Progenitor cell of endocrine pancreas (in vitro differentiated cells): ENCODE data around the gene POLR3H. TPM values are rescaled to one million over a fixed set of nuclear protein-coding genes. Genes with fewer than 3 reads are reported as not detected.

ENCODE experiments used
- DNase-seq: peaks from one replicate; pipeline ENCODE4 v3.0.0; 2021; ENCODE audit warnings: low spot score; ENCODE audit not compliant: unreplicated experiment
- H3K27ac Mint-ChIP-seq: 2 replicates; pipeline ENCODE4 v1.8.0; 2021; ENCODE audit warnings: mild to moderate bottlenecking, moderate library complexity, mixed read lengths
- H3K27me3 Mint-ChIP-seq: 2 replicates; pipeline ENCODE4 v1.8.0; 2021; ENCODE audit warnings: mixed read lengths
- H3K36me3 Mint-ChIP-seq: 2 replicates; pipeline ENCODE4 v1.8.0; 2022; ENCODE audit warnings: mixed read lengths; ENCODE audit not compliant: insufficient read depth
- H3K4me1 Mint-ChIP-seq: 2 replicates; pipeline ENCODE4 v1.8.0; 2021; ENCODE audit warnings: low read depth, mixed read lengths
- H3K4me3 Mint-ChIP-seq: 2 replicates; pipeline ENCODE4 v1.8.0; 2021; ENCODE audit warnings: low read depth, mild to moderate bottlenecking, moderate library complexity, mixed read lengths
- H3K9me3 Mint-ChIP-seq: 2 replicates; pipeline ENCODE4 v1.8.0; 2021; ENCODE audit warnings: low read depth, mixed read lengths
- CTCF ChIP-seq: fragments of 200-600 bp; sonication (generic); IDR thresholded peaks from one replicate; pipeline ENCODE4 v1.5.0; 2021; ENCODE audit warnings: antibody characterized with exemption, mild to moderate bottlenecking; ENCODE audit not compliant: unreplicated experiment
- total RNA-seq: library from RNA; stranded (reverse); gene quantifications from 2 replicates; pipeline ENCODE4 v1.2.1, GENCODE V29; 2021

POLR3H gene
- total RNA-seq, 1 donor from 2014 or later: 44.1 TPM

- no peaks in the 10 kb centered on the region for H3K27me3 Mint-ChIP-seq
Observed at GRCh38 chr22:41571786-41572185, 27.5 kb upstream of the POLR3H start.

GRCh38 chr22:41570221-41570620 is 26.0 kb upstream of the POLR3H start:
- Mint-ChIP-seq H3K27me3 (no peaks in the 10 kb centered on the region), H3K36me3 (no peaks in the 10 kb centered on the region), H3K4me1 (no peaks in the 10 kb centered on the region), H3K9me3 (no peaks in the 10 kb centered on the region), H3K27ac (no peak overlapping the region), H3K4me3 (no peak overlapping the region)
- TF ChIP-seq CTCF: no peak
- no peak for DNase-seq

More at GRCh38 chr22:41571786-41572185, 27.5 kb upstream of the POLR3H start:
- no peak for DNase-seq
- no peak overlapping the region for H3K27ac Mint-ChIP-seq
- TF ChIP-seq CTCF: no peak
- no peak overlapping the region for H3K4me3 Mint-ChIP-seq
- peaks cover 2% of the 10 kb centered on the region for H3K36me3 Mint-ChIP-seq
- H3K4me1 Mint-ChIP-seq: no peaks in the 10 kb centered on the region
- no peaks in the 10 kb centered on the region for H3K9me3 Mint-ChIP-seq

GRCh38 chr22:41568811-41569210 is 24.5 kb upstream of the POLR3H start:
- Mint-ChIP-seq H3K27ac (no peak overlapping the region), H3K4me3 (no peak overlapping the region), H3K27me3 (no peaks in the 10 kb centered on the region), H3K4me1 (no peaks in the 10 kb centered on the region), H3K36me3 (no peaks in the 10 kb centered on the region), H3K9me3 (no peaks in the 10 kb centered on the region)
- TF ChIP-seq CTCF: no peak
- no peak for DNase-seq

- Mint-ChIP-seq H3K4me1 (no peaks in the 10 kb centered on the region), H3K27ac (no peak overlapping the region), H3K4me3 (no peak overlapping the region), H3K27me3 (no peaks in the 10 kb centered on the region), H3K36me3 (no peaks in the 10 kb centered on the region), H3K9me3 (no peaks in the 10 kb centered on the region)
- TF ChIP-seq CTCF: no peak
- DNase-seq: no peak
Observed at GRCh38 chr22:41567512-41567768, 23.2 kb upstream of the POLR3H start.

- no peak for TF ChIP-seq CTCF
- Mint-ChIP-seq H3K27me3 (peaks cover 4% of the 10 kb centered on the region), H3K4me1 (peaks cover 8% of the 10 kb centered on the region), H3K4me3 (no peak overlapping the region), H3K9me3 (no peaks in the 10 kb centered on the region), H3K27ac (peak overlapping the region; percentile 48), H3K36me3 (no peaks in the 10 kb centered on the region)
- no peak for DNase-seq
Observed at GRCh38 chr22:41565403-41566054, 21.3 kb upstream of the POLR3H start.
